HCT116 (cell line): ENCODE data around the gene GPR17. TPM values are rescaled to one million over a fixed set of nuclear protein-coding genes. Genes with fewer than 3 reads are reported as not detected.

ENCODE experiments used
- ATAC-seq: fragments of 200-7000 bp; cut with Tn5 transposase; 2 replicates; pipeline ENCODE4 v1.9.1; 2020; ENCODE audit warnings: mild to moderate bottlenecking, moderate library complexity
- BruUV-seq: library from RNA; stranded (reverse); fragments of 400-500 nt; replicated peaks from 2 replicates; lab custom pipeline; 2021; lab: Mats Ljungman, UMichigan
- CTCF ChIA-PET: fragments of 300-600 bp; sonication (Branson Sonifier 250); formaldehyde crosslinking; loops from one replicate; lab custom pipeline; 2021; ENCODE audit warnings: antibody characterized with exemption; lab: Charles Lee
- POLR2A ChIA-PET: fragments of 300-600, 350-600 bp; sonication (Branson Sonifier 250); formaldehyde crosslinking; loops from one replicate; lab custom pipeline; 2021; ENCODE audit warnings: antibody characterized with exemption; lab: Charles Lee
- RAD21 ChIA-PET, 2 experiments: fragments of 300-600 bp; sonication (Branson Sonifier 250); formaldehyde crosslinking; loops; one replicate each; lab custom pipeline; 2023; ENCODE audit warnings: low total read pairs in 2 of 2; ENCODE audit not compliant: uncharacterized antibody in 2 of 2, unreplicated experiment in 2 of 2, low non-redundant PET in 1 of 2; lab: Charles Lee
- DNase-seq: peaks from one replicate; pipeline ENCODE4 v3.0.0-alpha.2; 2010; ENCODE audit warnings: low read depth, low spot score
- H2AFZ ChIP-seq: fragments of 200-600 bp; shearing (Covaris generic), sonication (generic); 2 replicates; pipeline ENCODE4 v1.6.1; 2017; ENCODE audit warnings: low read depth, mixed run types, mixed read lengths, antibody characterized with exemption, low read length; ENCODE audit not compliant: poor library complexity, severe bottlenecking
- H3K27ac ChIP-seq: 2 replicates; pipeline ENCODE4 v1.5.1; 2012; ENCODE audit warnings: low read depth, low read length
- H3K27me3 ChIP-seq: fragments of 200-600 bp; sonication (generic); 2 replicates; pipeline ENCODE4 v1.6.1; 2016; ENCODE audit warnings: mixed run types, low read length, mixed read lengths; ENCODE audit not compliant: insufficient read depth
- H3K36me3 ChIP-seq, 2 experiments: fragments of 200-500 bp in 1 of 2; fragments of 200-600 bp in 1 of 2; sonication (Bioruptor generic) in 1 of 2; sonication (generic) in 1 of 2; 2 replicates each; pipeline versions ENCODE4 v1.5.1 to v1.6.1; 2014 to 2016; ENCODE audit warnings: low read length in 2 of 2, inconsistent platforms in 1 of 2, mixed read lengths in 1 of 2, mixed run types in 1 of 2; ENCODE audit not compliant: insufficient read depth in 2 of 2, control insufficient read depth in 1 of 2
- H3K4me1 ChIP-seq, 2 experiments: fragments of 200-600 bp in 1 of 2; sonication (generic) in 1 of 2; 2 replicates each; pipeline versions ENCODE4 v1.5.1 to v1.6.1; 2012 to 2017; ENCODE audit warnings: low read length in 2 of 2, inconsistent platforms in 1 of 2, mild to moderate bottlenecking in 1 of 2, mixed read lengths in 1 of 2, mixed run types in 1 of 2, moderate library complexity in 1 of 2; ENCODE audit not compliant: insufficient read depth in 2 of 2, control insufficient read depth in 1 of 2
- H3K4me2 ChIP-seq: fragments of 200-600 bp; sonication (generic); 2 replicates; pipeline ENCODE4 v1.6.1; 2017; ENCODE audit warnings: mixed run types, low read length, mixed read lengths
- H3K4me3 ChIP-seq, 2 experiments: fragments of 200-600 bp in 1 of 2; sonication (generic) in 1 of 2; replicated peaks in 1 of 2; 2 replicates each; pipeline ENCODE4 v1.5.1; 2011 to 2016; ENCODE audit warnings: low read length in 2 of 2, control low read depth in 1 of 2, low read depth in 1 of 2, mild to moderate bottlenecking in 1 of 2, mixed read lengths in 1 of 2, mixed run types in 1 of 2
- H3K79me2 ChIP-seq: fragments of 200-600 bp; sonication (generic); 2 replicates; pipeline ENCODE4 v1.6.1; 2017; ENCODE audit warnings: mild to moderate bottlenecking, mixed run types, low read length, moderate library complexity, mixed read lengths; ENCODE audit not compliant: insufficient read depth
- H3K9ac ChIP-seq: fragments of 200-600 bp; sonication (generic); 2 replicates; pipeline ENCODE4 v1.6.1; 2016; ENCODE audit warnings: low read length, mixed read lengths
- H3K9me2 ChIP-seq: fragments of 200-600 bp; sonication (generic), shearing (Covaris generic); 2 replicates; pipeline ENCODE4 v1.6.1; 2017; ENCODE audit warnings: mixed run types, mild to moderate bottlenecking, moderate library complexity; ENCODE audit not compliant: insufficient read depth
- H3K9me3 ChIP-seq, 2 experiments: fragments of 200-500 bp in 1 of 2; fragments of 200-600 bp in 1 of 2; sonication (Bioruptor generic) in 1 of 2; sonication (generic) in 1 of 2; 2 replicates each; pipeline ENCODE4 v1.6.1; 2014 to 2017; ENCODE audit warnings: low read length in 2 of 2, mixed read lengths in 2 of 2, inconsistent platforms in 1 of 2, low read depth in 1 of 2, mild to moderate bottlenecking in 1 of 2, mixed run types in 1 of 2, moderate library complexity in 1 of 2; ENCODE audit not compliant: control insufficient read depth in 1 of 2, insufficient read depth in 1 of 2
- H4K20me1 ChIP-seq: fragments of 200-600 bp; sonication (generic), shearing (Covaris generic); 2 replicates; pipeline ENCODE4 v1.6.1; 2017; ENCODE audit warnings: mixed run types, mild to moderate bottlenecking, moderate library complexity; ENCODE audit not compliant: insufficient read depth
- EGR1 ChIP-seq: IDR thresholded peaks from 2 replicates; pipeline ENCODE4 v1.6.1; 2012; ENCODE audit warnings: low read depth
- JUND ChIP-seq: IDR thresholded peaks from 2 replicates; pipeline ENCODE4 v1.6.1; 2012
- POLR2A ChIP-seq: IDR thresholded peaks from 2 replicates; pipeline ENCODE4 v1.7.0; 2011; ENCODE audit warnings: borderline replicate concordance; ENCODE audit not compliant: insufficient read depth, insufficient read length; ENCODE audit errors: extremely low read depth
- SIN3A ChIP-seq: IDR thresholded peaks from 2 replicates; pipeline ENCODE4 v1.6.1; 2012; ENCODE audit warnings: low read depth
- SRF ChIP-seq: IDR thresholded peaks from 2 replicates; pipeline ENCODE4 v1.6.1; 2012; ENCODE audit warnings: low read depth
- TCF7L2 ChIP-seq: IDR thresholded peaks from 2 replicates; pipeline ENCODE4 v1.7.0; 2011; ENCODE audit warnings: borderline replicate concordance, inconsistent platforms; ENCODE audit not compliant: insufficient read depth, insufficient read length; ENCODE audit errors: extremely low read depth
- intact Hi-C: fragments of 100-400 bp; cut with micrococcal nuclease; formaldehyde crosslinking; loops from 2 replicates; pipeline ENCODE4 v1.10.0; 2022
- total RNA-seq: library from RNA; stranded (reverse); gene quantifications from one replicate; pipeline ENCODE4 v1.2.1, GENCODE V29; 2021; ENCODE audit not compliant: unreplicated experiment
- TF ChIP-seq, protein P1 (sequence below): IDR thresholded peaks from 2 replicates; pipeline ENCODE4 v1.6.1; 2011; ENCODE audit warnings: mild to moderate bottlenecking, low read length, moderate library complexity; ENCODE audit not compliant: insufficient replicate concordance; ENCODE audit errors: extremely low read depth
- TF ChIP-seq, protein P2 (sequence below): IDR thresholded peaks from 2 replicates; pipeline ENCODE4 v1.6.1; 2012; ENCODE audit warnings: low read depth
- TF ChIP-seq, protein P3 (sequence below): IDR thresholded peaks from 2 replicates; pipeline ENCODE4 v1.6.1; 2012

The GPR17 gene
- total RNA-seq, 1 experiment from 2014 or later, result not detected

DNA sequence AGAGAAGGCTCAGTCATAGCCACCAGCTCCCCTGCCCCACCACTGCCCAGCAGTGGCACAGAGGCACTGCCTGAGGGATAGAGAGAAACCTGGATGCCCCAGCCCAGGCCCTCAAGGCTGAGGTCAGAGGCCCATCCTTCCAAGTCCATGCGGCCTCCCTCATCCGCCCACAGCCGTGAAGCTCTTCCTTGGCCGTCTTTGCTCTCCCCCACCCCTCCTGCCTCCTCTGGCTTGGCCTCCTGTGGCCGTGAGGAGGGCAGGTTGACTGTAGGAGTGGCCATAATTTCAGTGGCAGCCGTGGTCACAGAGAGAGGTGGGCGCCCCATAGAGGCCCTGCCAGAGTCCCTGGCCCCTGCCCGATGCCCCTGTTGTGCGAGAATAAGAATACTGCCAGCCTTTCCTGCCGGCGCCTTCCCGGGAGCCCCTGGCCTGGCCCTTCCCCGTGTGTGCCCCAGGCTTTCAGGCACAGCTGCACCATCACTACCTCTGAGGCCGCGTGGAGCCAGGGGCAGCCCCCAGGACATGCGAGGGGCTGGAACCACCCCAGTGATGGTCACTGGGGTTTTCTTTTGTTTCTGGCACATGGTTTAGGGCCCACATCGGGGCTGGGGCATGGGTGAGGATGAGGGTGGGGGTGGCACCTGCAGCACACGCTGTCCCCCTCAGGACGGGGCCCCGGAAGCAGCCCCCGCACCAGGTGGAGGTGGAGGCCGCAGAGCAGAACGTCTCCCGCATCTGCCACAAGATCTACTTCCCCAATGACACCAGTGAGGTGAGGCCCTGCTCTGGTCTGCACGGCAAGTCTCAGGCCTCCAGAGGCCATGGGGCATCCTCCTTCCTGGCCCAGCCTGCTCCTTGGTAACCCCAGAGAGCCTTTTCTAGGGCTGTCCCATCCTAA, 13.1 kb upstream of the GPR17 start (continued):
- no peak for TF ChIP-seq POLR2A
- TF ChIP-seq, protein P1, sequence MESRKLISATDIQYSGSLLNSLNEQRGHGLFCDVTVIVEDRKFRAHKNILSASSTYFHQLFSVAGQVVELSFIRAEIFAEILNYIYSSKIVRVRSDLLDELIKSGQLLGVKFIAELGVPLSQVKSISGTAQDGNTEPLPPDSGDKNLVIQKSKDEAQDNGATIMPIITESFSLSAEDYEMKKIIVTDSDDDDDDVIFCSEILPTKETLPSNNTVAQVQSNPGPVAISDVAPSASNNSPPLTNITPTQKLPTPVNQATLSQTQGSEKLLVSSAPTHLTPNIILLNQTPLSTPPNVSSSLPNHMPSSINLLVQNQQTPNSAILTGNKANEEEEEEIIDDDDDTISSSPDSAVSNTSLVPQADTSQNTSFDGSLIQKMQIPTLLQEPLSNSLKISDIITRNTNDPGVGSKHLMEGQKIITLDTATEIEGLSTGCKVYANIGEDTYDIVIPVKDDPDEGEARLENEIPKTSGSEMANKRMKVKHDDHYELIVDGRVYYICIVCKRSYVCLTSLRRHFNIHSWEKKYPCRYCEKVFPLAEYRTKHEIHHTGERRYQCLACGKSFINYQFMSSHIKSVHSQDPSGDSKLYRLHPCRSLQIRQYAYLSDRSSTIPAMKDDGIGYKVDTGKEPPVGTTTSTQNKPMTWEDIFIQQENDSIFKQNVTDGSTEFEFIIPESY, result no peak

DNA sequence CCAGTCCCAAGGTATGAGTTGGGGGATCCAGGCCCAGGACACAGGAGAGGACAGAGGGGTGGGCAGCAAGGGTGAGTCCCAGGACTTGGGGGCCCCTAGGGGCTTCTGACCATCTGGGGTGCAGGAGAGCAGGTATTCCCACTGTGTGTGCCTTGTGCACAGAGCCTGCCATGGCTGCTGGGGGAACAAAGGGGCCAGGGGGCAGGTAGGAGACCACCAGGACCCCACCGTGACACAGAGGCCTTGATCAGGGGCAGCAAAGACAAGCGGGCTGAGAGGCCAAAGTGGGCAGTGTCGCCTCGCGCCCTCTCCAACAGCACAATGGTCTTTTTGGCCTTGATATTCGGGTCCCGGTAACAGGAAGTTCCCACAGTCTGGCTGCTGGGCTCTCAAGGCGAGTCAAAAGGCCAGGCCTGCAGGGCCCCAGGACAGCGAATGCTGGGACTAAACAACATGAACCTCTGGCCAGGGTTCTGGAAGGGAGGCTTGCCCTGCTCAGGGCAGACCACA, 12.3 kb upstream of the GPR17 start:
- BruUV-seq, result no TSS peak
- H3K9me3 ChIP-seq, result no peaks in the 10 kb centered on the region
- RAD21 ChIA-PET, result no interaction called here
- H3K36me3 ChIP-seq, result no peaks in the 10 kb centered on the region
- no peak overlapping the region for H3K4me2 ChIP-seq
- H3K27ac ChIP-seq, result no peak overlapping the region
- CTCF ChIA-PET, result no interaction called here
- peaks cover 8 to 17% of the 10 kb centered on the region in 2 experiments for H3K4me1 ChIP-seq
- ATAC-seq, result no peak
- TF ChIP-seq, protein P2, sequence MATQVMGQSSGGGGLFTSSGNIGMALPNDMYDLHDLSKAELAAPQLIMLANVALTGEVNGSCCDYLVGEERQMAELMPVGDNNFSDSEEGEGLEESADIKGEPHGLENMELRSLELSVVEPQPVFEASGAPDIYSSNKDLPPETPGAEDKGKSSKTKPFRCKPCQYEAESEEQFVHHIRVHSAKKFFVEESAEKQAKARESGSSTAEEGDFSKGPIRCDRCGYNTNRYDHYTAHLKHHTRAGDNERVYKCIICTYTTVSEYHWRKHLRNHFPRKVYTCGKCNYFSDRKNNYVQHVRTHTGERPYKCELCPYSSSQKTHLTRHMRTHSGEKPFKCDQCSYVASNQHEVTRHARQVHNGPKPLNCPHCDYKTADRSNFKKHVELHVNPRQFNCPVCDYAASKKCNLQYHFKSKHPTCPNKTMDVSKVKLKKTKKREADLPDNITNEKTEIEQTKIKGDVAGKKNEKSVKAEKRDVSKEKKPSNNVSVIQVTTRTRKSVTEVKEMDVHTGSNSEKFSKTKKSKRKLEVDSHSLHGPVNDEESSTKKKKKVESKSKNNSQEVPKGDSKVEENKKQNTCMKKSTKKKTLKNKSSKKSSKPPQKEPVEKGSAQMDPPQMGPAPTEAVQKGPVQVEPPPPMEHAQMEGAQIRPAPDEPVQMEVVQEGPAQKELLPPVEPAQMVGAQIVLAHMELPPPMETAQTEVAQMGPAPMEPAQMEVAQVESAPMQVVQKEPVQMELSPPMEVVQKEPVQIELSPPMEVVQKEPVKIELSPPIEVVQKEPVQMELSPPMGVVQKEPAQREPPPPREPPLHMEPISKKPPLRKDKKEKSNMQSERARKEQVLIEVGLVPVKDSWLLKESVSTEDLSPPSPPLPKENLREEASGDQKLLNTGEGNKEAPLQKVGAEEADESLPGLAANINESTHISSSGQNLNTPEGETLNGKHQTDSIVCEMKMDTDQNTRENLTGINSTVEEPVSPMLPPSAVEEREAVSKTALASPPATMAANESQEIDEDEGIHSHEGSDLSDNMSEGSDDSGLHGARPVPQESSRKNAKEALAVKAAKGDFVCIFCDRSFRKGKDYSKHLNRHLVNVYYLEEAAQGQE, result no peak
- TF ChIP-seq TCF7L2 (no peak), SIN3A (no peak), JUND (no peak), SRF (no peak), EGR1 (no peak)
- TF ChIP-seq, protein P3, sequence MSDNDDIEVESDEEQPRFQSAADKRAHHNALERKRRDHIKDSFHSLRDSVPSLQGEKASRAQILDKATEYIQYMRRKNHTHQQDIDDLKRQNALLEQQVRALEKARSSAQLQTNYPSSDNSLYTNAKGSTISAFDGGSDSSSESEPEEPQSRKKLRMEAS, result no peak
- no peaks in the 10 kb centered on the region for H4K20me1 ChIP-seq
- no peaks in the 10 kb centered on the region for H3K9me2 ChIP-seq
- H3K9ac ChIP-seq, result no peak overlapping the region
- intact Hi-C loops, result no loop called here
- H2AFZ ChIP-seq, result no peak overlapping the region
- no peak overlapping the region for H3K4me3 ChIP-seq
- no peaks in the 10 kb centered on the region for H3K27me3 ChIP-seq
- no peaks in the 10 kb centered on the region for H3K79me2 ChIP-seq
- no peak for DNase-seq
- POLR2A ChIA-PET, result no interaction called here
